HEK293 (cell line): ENCODE measurements around the gene RBBP8NL.

ENCODE experiments used
- BCL11B ChIP-seq: fragments of 450-650 bp; formaldehyde crosslinking; IDR thresholded peaks from 2 replicates; pipeline ENCODE4 v1.5.1; 2016; ENCODE audit warnings: low read depth, missing biosample characterization, missing genetic modification characterization
- CTCF ChIP-seq: fragments of 450-650 bp; formaldehyde crosslinking; IDR thresholded peaks from 2 replicates; pipeline ENCODE4 v1.5.1; 2016; ENCODE audit warnings: missing biosample characterization, missing genetic modification characterization
- MEIS1 ChIP-seq: sonication (generic); formaldehyde crosslinking; IDR thresholded peaks from 2 replicates; pipeline ENCODE4 v1.8.1; 2022; ENCODE audit warnings: missing genetic modification reagents, mild to moderate bottlenecking, borderline replicate concordance
- PATZ1 ChIP-seq: fragments of 450-650 bp; formaldehyde crosslinking; IDR thresholded peaks from 2 replicates; pipeline ENCODE4 v1.5.1; 2016; ENCODE audit warnings: missing biosample characterization, missing genetic modification characterization
- PRDM1 ChIP-seq: fragments of 450-650 bp; formaldehyde crosslinking; IDR thresholded peaks from 2 replicates; pipeline ENCODE4; 2016; ENCODE audit warnings: missing biosample characterization, missing genetic modification characterization
- PRDM6 ChIP-seq: fragments of 450-650 bp; formaldehyde crosslinking; IDR thresholded peaks from 2 replicates; pipeline ENCODE4 v1.5.1; 2017; ENCODE audit warnings: missing biosample characterization, missing genetic modification characterization
- REST ChIP-seq: fragments of 450-650 bp; formaldehyde crosslinking; IDR thresholded peaks from 2 replicates; pipeline ENCODE4 v1.5.1; 2016; ENCODE audit warnings: missing biosample characterization, missing genetic modification characterization
- SCRT1 ChIP-seq: fragments of 450-650 bp; formaldehyde crosslinking; IDR thresholded peaks from 2 replicates; pipeline ENCODE4 v1.5.1; 2016; ENCODE audit warnings: missing biosample characterization, missing genetic modification characterization, borderline replicate concordance
- ZBTB20 ChIP-seq: fragments of 450-650 bp; formaldehyde crosslinking; IDR thresholded peaks from 2 replicates; pipeline ENCODE4 v1.5.1; 2016; ENCODE audit warnings: missing biosample characterization, missing genetic modification characterization
- ZBTB26 ChIP-seq: fragments of 450-650 bp; formaldehyde crosslinking; optimal IDR thresholded peaks from 2 replicates; pipeline ENCODE3; 2016; ENCODE audit warnings: missing biosample characterization, mild to moderate bottlenecking, missing genetic modification characterization
- ZNF280D ChIP-seq: fragments of 450-650 bp; formaldehyde crosslinking; IDR thresholded peaks from 2 replicates; pipeline ENCODE4 v1.5.1; 2016; ENCODE audit warnings: missing biosample characterization, missing genetic modification characterization
- ZNF324 ChIP-seq: fragments of 450-650 bp; formaldehyde crosslinking; IDR thresholded peaks from 2 replicates; pipeline ENCODE4 v1.5.1; 2016; ENCODE audit warnings: missing biosample characterization, missing genetic modification characterization
- ZNF510 ChIP-seq: fragments of 450-650 bp; formaldehyde crosslinking; IDR thresholded peaks from 2 replicates; pipeline ENCODE4 v1.5.1; 2018; ENCODE audit warnings: mild to moderate bottlenecking, missing genetic modification characterization, missing biosample characterization; ENCODE audit not compliant: insufficient replicate concordance
- ZNF792 ChIP-seq: fragments of 450-650 bp; formaldehyde crosslinking; IDR thresholded peaks from 2 replicates; pipeline ENCODE4 v1.5.1; 2016; ENCODE audit warnings: missing biosample characterization, missing genetic modification characterization

- TF ChIP-seq CTCF (tag by site-specific recombination) (no peak), ZBTB20 (tag by site-specific recombination) (no peak), PRDM6 (no peak), PRDM1 (tag by site-specific recombination) (no peak), BCL11B (tag by site-specific recombination) (no peak), ZNF280D (tag by site-specific recombination) (no peak), ZNF324 (tag by site-specific recombination) (no peak), ZNF510 (tag by site-specific recombination) (no peak), MEIS1 (no peak), REST (tag by site-specific recombination) (no peak), SCRT1 (tag by site-specific recombination) (no peak), ZBTB26 (tag by site-specific recombination) (peak; percentile 59), ZNF792 (no peak), PATZ1 (no peak)
Observed at GRCh38 chr20:62387219-62387913, 40.0 kb downstream of the RBBP8NL start.
